Endodermal cell (in vitro differentiated cells): ENCODE results near the gene ARNT2. TPM values are rescaled to one million over a fixed set of nuclear protein-coding genes. Genes with fewer than 3 reads are reported as not detected.

Experiments
- DNase-seq: peaks from one replicate; pipeline ENCODE4 v3.0.0-alpha.2; 2017
- H3K27ac ChIP-seq: 2 replicates; pipeline ENCODE4 v1.5.1; 2013; ENCODE audit warnings: mild to moderate bottlenecking, low read depth, low read length, moderate library complexity
- H3K27me3 ChIP-seq: 2 replicates; pipeline ENCODE4 v1.6.1; 2013; ENCODE audit warnings: mild to moderate bottlenecking, low read length, moderate library complexity; ENCODE audit not compliant: insufficient read depth, control insufficient read depth, poor library complexity, severe bottlenecking
- H3K36me3 ChIP-seq: 2 replicates; pipeline ENCODE4 v1.7.0; 2013; ENCODE audit warnings: mild to moderate bottlenecking, low read length, moderate library complexity; ENCODE audit not compliant: control insufficient read depth, insufficient read depth
- H3K4me1 ChIP-seq: one replicate; pipeline ENCODE4 v1.7.0; 2013; ENCODE audit warnings: low read length; ENCODE audit not compliant: control insufficient read depth, insufficient read depth
- H3K4me3 ChIP-seq: 2 replicates; pipeline ENCODE4 v1.5.1; 2013; ENCODE audit warnings: mild to moderate bottlenecking, low read length, moderate library complexity
- H3K9ac ChIP-seq: 2 replicates; pipeline ENCODE4 v1.6.1; 2013; ENCODE audit warnings: mild to moderate bottlenecking, low read length, moderate library complexity; ENCODE audit not compliant: poor library complexity, severe bottlenecking; ENCODE audit errors: extremely low read depth
- H3K9me3 ChIP-seq: 2 replicates; pipeline ENCODE4 v1.6.1; 2013; ENCODE audit warnings: mild to moderate bottlenecking, low read length, moderate library complexity; ENCODE audit not compliant: control insufficient read depth
- H3K27ac Mint-ChIP-seq: 2 replicates; pipeline ENCODE4 v1.8.0; 2020; ENCODE audit warnings: mixed read lengths
- H3K27me3 Mint-ChIP-seq: 2 replicates; pipeline ENCODE4 v1.8.0; 2021; ENCODE audit warnings: mild to moderate bottlenecking, mixed read lengths; ENCODE audit not compliant: insufficient read depth
- H3K36me3 Mint-ChIP-seq: 2 replicates; pipeline ENCODE4 v1.8.0; 2020; ENCODE audit warnings: low read depth, mixed read lengths
- H3K4me1 Mint-ChIP-seq: 2 replicates; pipeline ENCODE4 v1.8.0; 2020; ENCODE audit warnings: mixed read lengths
- H3K4me3 Mint-ChIP-seq: 2 replicates; pipeline ENCODE4 v1.8.0; 2020; ENCODE audit warnings: mild to moderate bottlenecking, moderate library complexity, mixed read lengths
- H3K9me3 Mint-ChIP-seq: 2 replicates; pipeline ENCODE4 v1.8.0; 2020; ENCODE audit warnings: mild to moderate bottlenecking, mixed read lengths
- WGBS, 2 experiments: methylation state at CpG; one replicate each; pipeline versions ENCODE4 v1.1.5 to v1.1.7; 2013; ENCODE audit warnings: missing lambda C conversion rate in 2 of 2, mixed read lengths in 1 of 2; ENCODE audit not compliant: insufficient coverage in 1 of 2, insufficient read length in 1 of 2; 5-methylcytosine and 5-hydroxymethylcytosine counted together
- total RNA-seq, 2 donors: library from RNA; stranded (reverse); fragmentation: NEBNext Ultra II Directional in 1 of 2; extraction: Animal tissue kit (Norgen Biotek cat#: 25700) in 1 of 2; gene quantifications; 2 replicates in 1 of 2; 3 replicates in 1 of 2; pipeline ENCODE4 v1.2.1, GENCODE V29; 2021
- TF ChIP-seq, protein P1 (sequence below): fragments of 200-600 bp; sonication (generic); conservative IDR thresholded peaks from 2 replicates; pipeline ENCODE4 v1.5.0; 2021; ENCODE audit warnings: antibody characterized with exemption, mild to moderate bottlenecking

The ARNT2 gene
- total RNA-seq, 2 donors from 2014 or later: 8.0 to 15.9 TPM

DNA sequence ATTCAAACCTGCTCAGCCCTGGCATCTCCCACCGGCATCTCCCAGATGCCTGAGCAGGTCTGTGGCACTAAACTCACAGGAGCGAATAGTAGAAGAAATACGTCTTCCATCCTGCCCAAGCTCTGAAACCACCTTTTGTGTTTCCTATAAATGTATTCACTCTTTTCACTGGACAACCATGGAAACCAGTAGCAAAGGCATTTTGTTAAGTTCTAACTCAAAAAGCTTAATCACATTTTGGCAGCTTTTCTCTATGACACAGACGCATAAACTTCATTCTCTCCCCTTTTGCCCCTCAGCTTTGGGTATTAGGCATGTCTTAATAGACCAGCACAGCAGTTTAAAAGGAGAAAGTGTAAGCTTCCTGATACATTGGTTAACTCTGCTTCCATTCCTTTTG is 24.5 kb upstream of the ARNT2 start:
- no peak for DNase-seq
- Mint-ChIP-seq H3K4me3 (no peak overlapping the region), H3K36me3 (no peaks in the 10 kb centered on the region), H3K9me3 (no peaks in the 10 kb centered on the region), H3K4me1 (no peaks in the 10 kb centered on the region), H3K27ac (no peak overlapping the region), H3K27me3 (peaks cover 5% of the 10 kb centered on the region)
- peak overlapping the region; percentile 58 for H3K27ac ChIP-seq
- H3K36me3 ChIP-seq: no peaks in the 10 kb centered on the region
- no peak overlapping the region for H3K9ac ChIP-seq
- H3K4me1 ChIP-seq: no peaks in the 10 kb centered on the region
- WGBS, 2 experiments: 76 to 90% methylated on average over 4 of the region's 4 CpGs
- H3K27me3 ChIP-seq: no peaks in the 10 kb centered on the region
- TF ChIP-seq, protein P1, sequence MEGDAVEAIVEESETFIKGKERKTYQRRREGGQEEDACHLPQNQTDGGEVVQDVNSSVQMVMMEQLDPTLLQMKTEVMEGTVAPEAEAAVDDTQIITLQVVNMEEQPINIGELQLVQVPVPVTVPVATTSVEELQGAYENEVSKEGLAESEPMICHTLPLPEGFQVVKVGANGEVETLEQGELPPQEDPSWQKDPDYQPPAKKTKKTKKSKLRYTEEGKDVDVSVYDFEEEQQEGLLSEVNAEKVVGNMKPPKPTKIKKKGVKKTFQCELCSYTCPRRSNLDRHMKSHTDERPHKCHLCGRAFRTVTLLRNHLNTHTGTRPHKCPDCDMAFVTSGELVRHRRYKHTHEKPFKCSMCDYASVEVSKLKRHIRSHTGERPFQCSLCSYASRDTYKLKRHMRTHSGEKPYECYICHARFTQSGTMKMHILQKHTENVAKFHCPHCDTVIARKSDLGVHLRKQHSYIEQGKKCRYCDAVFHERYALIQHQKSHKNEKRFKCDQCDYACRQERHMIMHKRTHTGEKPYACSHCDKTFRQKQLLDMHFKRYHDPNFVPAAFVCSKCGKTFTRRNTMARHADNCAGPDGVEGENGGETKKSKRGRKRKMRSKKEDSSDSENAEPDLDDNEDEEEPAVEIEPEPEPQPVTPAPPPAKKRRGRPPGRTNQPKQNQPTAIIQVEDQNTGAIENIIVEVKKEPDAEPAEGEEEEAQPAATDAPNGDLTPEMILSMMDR: no peak
- H3K4me3 ChIP-seq: no peak overlapping the region
- H3K9me3 ChIP-seq: no peaks in the 10 kb centered on the region

DNA sequence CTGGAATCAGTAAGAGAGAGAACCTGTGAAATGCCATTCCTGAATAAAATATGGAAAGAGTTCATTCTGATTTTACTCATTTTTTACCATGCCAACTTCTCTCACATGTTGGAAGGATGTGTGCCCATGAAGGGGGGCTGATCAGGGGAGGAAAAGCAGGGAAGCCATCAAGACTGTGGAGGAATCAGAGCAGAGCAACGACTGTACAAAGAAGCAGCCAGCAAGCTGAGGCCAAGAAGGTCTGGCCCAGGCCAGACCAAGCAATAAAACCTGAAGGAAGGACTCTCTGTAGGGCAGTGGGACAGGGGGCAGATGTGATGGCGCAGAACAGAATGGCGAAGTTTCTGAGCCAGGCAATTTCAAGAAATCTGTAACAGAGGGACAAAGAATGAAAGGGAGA is 24.0 kb upstream of the ARNT2 start:
- H3K27ac Mint-ChIP-seq: no peak overlapping the region
- H3K36me3 Mint-ChIP-seq: no peaks in the 10 kb centered on the region
- TF ChIP-seq, protein P1: no peak
- Histone ChIP-seq H3K4me3 (no peak overlapping the region), H3K27me3 (no peaks in the 10 kb centered on the region), H3K9ac (no peak overlapping the region), H3K9me3 (no peaks in the 10 kb centered on the region), H3K4me1 (no peaks in the 10 kb centered on the region), H3K27ac (peak overlapping the region; percentile 58), H3K36me3 (no peaks in the 10 kb centered on the region)
- peaks cover 5% of the 10 kb centered on the region for H3K27me3 Mint-ChIP-seq
- no peaks in the 10 kb centered on the region for H3K9me3 Mint-ChIP-seq
- H3K4me3 Mint-ChIP-seq: no peak overlapping the region
- no peak for DNase-seq
- no peaks in the 10 kb centered on the region for H3K4me1 Mint-ChIP-seq
- WGBS, 2 experiments: 85 to 86% methylated on average over 3 of the region's 3 CpGs

DNA sequence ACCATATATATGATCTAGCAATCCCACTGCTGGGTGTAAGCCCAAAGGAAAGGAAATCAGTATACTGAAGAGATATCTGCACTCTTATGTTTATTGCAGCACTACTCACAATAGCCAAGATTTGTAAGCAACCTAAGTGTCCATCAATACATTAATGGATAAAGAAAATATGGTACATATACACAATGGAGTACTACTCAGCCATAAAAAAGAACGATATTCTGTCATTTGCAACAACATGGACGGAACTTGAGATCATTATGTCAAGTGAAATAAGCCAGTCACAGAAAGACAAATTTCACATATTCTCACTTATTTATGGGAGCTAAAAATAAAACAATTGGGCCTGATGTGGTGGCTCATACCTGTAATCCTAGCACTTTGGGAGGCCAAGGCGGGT is 21.9 kb upstream of the ARNT2 start:
- no peak for DNase-seq
- no peaks in the 10 kb centered on the region for H3K27me3 Mint-ChIP-seq
- Histone ChIP-seq H3K4me1 (no peaks in the 10 kb centered on the region), H3K36me3 (no peaks in the 10 kb centered on the region), H3K9me3 (no peaks in the 10 kb centered on the region), H3K27me3 (no peaks in the 10 kb centered on the region), H3K27ac (no peak overlapping the region), H3K4me3 (no peak overlapping the region), H3K9ac (no peak overlapping the region)
- TF ChIP-seq, protein P1: no peak
- H3K9me3 Mint-ChIP-seq: no peaks in the 10 kb centered on the region
- WGBS, 2 experiments: 86 to 92% methylated on average over 1 to 3 of the region's 3 CpGs
- H3K4me1 Mint-ChIP-seq: no peaks in the 10 kb centered on the region
- H3K36me3 Mint-ChIP-seq: no peaks in the 10 kb centered on the region
- H3K27ac Mint-ChIP-seq: no peak overlapping the region
- H3K4me3 Mint-ChIP-seq: no peak overlapping the region
